ENCODE measurements around the gene STK39.

The STK39 gene

GRCh38 chr2:168159754-168160585 lies 87.4 kb downstream of the STK39 start:
- no peak for DNase-seq (ENCODE audit: low read depth)

- no peak for DNase-seq (ENCODE audit: low read depth)
Observed at GRCh38 chr2:168158586-168158985, 88.8 kb downstream of the STK39 start.

- no peak for DNase-seq (ENCODE audit: low read depth)
Observed at GRCh38 chr2:168157926-168158325, 89.5 kb downstream of the STK39 start.

- no peak for DNase-seq (ENCODE audit: low read depth)
Observed at GRCh38 chr2:168157070-168157469, 90.3 kb downstream of the STK39 start.

- no peak for DNase-seq (ENCODE audit: low read depth)
Observed at GRCh38 chr2:168156661-168157060, 90.7 kb downstream of the STK39 start.

GRCh38 chr2:168155680-168156079 lies 91.7 kb downstream of the STK39 start:
- DNase-seq (ENCODE audit: low read depth): no peak

- no peak for DNase-seq (ENCODE audit: low read depth)
Observed at GRCh38 chr2:168155046-168155445, 92.3 kb downstream of the STK39 start.

GRCh38 chr2:168152902-168153530 lies 94.4 kb downstream of the STK39 start:
- no peak for DNase-seq (ENCODE audit: low read depth)

- no peak for DNase-seq (ENCODE audit: low read depth)
Observed at GRCh38 chr2:168149986-168150385, 97.4 kb downstream of the STK39 start.

- no peak for DNase-seq (ENCODE audit: low read depth)
Observed at GRCh38 chr2:168149150-168149974, 98.0 kb downstream of the STK39 start.

- DNase-seq (ENCODE audit: low read depth): no peak
Observed at GRCh38 chr2:168147830-168148794, 99.3 kb downstream of the STK39 start.

- DNase-seq (ENCODE audit: low read depth): no peak
Observed at GRCh38 chr2:168146892-168147810, 100.2 kb downstream of the STK39 start.

- DNase-seq (ENCODE audit: low read depth): no peak
Observed at GRCh38 chr2:168145426-168146310, 101.7 kb downstream of the STK39 start.

- DNase-seq (ENCODE audit: low read depth): no peak
Observed at GRCh38 chr2:168145011-168145410, 102.4 kb downstream of the STK39 start.

GRCh38 chr2:168143813-168144212 lies 103.6 kb downstream of the STK39 start:
- no peak for DNase-seq (ENCODE audit: low read depth)

GRCh38 chr2:168140892-168141291 lies 106.5 kb downstream of the STK39 start:
- no peak for DNase-seq (ENCODE audit: low read depth)

- DNase-seq (ENCODE audit: low read depth): no peak
Observed at GRCh38 chr2:168139852-168140251, 107.5 kb downstream of the STK39 start.

GRCh38 chr2:168138901-168139300 lies 108.5 kb downstream of the STK39 start:
- DNase-seq (ENCODE audit: low read depth): no peak

- no peak for DNase-seq (ENCODE audit: low read depth)
Observed at GRCh38 chr2:168138374-168138773, 109.0 kb downstream of the STK39 start.
